GM12801 (cell line): ENCODE measurements around the gene MARK3.

ENCODE experiments used
- TF ChIP-seq, protein P1 (sequence below): IDR thresholded peaks from one replicate; pipeline ENCODE4 v1.5.1; 2011; ENCODE audit warnings: control low read depth; ENCODE audit not compliant: insufficient read length; ENCODE audit errors: extremely low read depth

The MARK3 gene

DNA sequence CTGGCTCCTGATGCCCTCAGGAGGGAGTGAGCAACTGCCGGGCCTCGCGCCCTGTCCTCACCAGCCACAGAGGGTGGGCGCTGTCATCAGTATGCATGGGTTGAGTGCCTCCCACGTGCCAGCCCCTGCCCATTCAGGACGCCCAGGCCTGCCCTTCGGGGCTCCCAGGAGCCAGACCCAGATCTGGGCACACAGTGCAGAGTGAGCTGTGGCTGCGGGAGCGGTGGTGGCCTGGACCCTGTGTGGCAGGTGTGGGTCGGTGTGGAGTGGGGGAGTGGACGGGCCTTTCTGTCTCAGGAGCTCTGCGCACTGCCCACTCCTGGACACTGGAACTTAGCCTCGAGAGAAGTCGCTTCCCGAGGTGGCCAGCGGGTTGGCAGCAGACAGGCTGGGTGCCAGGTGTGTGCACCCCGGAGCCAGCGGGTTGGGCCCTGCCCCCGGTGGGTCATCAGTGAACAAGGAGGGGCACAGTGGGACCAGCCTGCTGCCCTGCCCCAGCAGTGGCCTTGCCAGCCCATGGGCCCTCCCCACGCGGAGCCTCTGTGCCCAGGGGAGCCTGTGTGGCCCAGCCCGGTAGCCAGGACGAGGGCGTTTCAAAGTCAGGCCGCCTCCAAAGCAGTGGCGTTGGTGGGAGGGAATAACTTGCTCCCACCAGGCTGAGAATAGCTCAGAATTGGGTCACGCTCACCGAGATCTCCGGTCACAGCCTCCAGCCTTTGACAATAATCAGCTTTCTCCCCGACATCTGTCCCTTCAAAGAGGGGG is 153.3 kb downstream of the MARK3 start:
- TF ChIP-seq, protein P1, sequence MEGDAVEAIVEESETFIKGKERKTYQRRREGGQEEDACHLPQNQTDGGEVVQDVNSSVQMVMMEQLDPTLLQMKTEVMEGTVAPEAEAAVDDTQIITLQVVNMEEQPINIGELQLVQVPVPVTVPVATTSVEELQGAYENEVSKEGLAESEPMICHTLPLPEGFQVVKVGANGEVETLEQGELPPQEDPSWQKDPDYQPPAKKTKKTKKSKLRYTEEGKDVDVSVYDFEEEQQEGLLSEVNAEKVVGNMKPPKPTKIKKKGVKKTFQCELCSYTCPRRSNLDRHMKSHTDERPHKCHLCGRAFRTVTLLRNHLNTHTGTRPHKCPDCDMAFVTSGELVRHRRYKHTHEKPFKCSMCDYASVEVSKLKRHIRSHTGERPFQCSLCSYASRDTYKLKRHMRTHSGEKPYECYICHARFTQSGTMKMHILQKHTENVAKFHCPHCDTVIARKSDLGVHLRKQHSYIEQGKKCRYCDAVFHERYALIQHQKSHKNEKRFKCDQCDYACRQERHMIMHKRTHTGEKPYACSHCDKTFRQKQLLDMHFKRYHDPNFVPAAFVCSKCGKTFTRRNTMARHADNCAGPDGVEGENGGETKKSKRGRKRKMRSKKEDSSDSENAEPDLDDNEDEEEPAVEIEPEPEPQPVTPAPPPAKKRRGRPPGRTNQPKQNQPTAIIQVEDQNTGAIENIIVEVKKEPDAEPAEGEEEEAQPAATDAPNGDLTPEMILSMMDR, result no peak

DNA sequence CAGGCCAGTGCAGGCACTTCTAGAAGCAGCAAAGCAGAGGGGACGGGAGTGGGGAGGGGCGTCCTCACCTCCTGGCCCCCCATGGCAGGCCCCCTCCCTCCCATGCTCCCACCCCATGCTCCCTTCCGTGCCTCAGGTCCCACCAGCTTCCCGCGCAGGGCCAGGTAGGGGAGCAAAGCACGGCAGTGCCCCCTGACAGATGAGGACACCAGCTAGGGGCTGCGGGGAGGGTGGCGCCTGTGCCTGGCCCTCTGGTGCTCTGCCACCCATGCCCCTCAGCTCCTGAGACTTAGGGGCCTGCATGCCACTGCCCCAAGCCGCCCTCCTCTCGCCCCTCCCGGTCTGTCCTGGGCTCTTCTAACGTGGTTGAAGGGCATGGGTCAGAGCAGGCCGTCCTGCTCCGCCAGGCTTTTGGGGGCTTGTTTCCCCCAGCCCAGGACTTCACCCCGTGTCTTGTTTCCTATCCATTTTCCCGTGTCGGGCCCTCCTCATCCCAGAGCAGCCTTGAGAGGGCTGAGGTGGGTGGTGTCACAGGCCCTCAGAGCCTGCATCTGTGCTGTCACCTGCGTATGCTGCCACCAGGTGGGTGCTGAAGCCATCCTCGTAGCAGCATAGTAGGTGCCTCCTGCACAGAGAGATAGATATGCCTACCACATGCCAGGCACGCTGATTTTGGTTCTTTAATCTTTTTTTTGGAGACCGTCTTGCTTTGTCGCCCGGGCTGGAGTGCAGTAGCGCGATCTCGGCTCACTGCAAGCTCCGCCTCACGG is 154.0 kb downstream of the MARK3 start:
- TF ChIP-seq, protein P1, result no peak

DNA sequence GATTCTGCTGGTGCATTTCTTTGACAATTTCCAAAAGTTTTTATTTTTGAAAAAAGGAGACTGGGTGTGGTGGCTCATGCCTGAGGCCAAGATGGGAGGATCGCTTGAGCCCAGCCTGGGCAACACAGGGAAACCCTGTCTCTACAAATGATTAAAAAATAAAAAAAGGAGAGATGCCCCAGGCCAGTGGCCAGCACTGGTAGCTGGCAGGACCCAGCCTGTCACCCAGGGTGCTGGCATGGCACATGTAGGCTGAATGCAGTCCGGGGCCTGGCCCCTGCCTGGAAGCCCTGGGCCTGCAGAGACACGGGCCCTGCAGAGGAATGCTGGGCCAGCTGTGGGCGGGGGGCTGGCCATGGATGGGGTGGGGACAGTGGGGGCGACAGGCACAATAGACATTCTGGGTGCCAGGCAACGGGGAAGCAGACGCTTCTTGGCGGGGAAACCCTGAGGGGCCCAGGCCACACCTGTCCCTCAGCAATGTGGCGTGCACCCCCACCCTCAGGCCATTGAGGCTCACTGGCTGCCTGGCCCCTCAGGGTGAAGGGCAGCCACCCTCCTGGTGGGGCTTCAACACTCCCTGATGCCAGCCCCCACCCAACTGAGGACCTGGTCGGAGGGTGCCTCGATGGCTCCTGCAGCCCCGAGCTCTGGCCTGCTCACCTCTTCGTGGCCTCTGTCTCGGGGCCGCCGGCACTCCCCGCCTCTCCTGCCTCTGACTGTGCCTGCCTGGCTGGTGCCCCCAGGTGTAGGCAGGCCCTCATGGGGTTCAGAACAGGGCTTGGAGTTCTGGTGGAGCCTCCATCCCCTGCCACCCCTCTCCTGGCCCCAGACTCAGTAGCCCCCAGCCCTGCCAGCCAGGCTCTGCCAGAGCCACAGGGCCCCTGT is 155.8 kb downstream of the MARK3 start:
- TF ChIP-seq, protein P1, result no peak

DNA sequence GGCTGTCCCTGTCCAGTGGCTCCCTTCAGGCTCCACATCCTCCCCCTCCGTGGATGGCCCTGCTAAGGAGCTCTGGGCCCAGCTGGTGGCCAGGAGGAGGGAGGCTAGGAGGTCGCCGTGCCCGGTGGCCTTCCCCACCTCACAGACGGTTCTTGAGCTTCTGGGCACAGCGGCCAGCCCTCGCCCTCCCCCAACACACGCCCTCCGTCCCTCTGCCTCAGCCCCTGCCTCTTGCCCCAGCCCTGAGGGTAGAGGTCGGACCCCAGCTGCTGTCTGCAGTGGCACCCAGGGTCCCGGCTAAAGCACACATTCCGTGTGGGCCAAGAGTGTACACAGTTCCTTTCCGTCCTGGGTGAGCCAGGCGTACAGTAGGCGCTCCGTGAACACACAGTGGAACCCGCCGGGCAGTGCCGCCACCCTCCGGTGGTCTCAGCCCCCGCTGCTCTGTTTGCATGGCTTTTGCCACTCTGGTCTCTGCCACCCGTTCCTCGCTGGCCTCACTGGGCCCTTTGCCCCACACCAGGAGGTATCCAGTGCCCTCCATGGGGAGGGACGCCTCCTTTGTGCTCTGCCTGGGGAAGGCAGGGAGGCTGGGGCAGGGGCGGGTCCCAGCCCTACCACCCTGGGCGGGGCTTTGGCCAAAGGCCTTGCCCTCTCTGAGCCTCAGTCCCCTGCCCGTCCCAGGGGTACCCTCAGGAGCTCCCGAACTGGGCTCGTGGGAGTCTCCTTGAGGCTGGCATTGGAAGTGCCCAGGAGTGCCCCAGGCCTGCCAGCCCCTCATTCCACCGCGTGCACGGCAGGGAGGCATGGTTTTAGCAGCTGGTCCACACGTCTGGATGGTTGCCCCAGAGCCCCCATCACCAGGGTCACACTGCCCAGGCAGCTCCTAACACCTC is 156.7 kb downstream of the MARK3 start:
- TF ChIP-seq, protein P1, result no peak

DNA sequence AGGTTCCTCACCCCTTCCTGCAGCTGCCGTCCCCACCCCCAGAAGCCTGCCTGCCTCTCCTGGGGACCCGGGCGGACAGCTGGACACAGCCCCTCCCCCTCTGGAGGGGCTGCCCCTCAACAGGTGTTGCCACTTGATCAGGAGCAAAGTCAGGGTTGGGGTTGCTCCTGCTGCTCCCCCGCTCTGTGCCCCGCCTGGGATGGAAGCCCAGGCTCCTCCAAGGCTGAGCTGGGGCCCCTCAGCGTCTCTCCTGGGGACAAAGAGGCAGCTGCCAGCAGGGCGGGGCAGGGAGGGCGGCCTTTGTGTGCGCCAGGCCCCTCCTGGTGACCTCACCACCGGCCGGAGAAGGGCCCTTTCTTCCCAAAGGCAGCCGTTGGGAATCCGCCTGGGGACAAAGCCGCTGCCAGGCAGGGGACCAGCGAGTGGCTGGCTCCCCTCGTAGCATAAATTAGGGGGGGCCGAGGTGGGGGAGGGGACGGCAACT is 157.4 kb downstream of the MARK3 start:
- TF ChIP-seq, protein P1, result no peak

DNA sequence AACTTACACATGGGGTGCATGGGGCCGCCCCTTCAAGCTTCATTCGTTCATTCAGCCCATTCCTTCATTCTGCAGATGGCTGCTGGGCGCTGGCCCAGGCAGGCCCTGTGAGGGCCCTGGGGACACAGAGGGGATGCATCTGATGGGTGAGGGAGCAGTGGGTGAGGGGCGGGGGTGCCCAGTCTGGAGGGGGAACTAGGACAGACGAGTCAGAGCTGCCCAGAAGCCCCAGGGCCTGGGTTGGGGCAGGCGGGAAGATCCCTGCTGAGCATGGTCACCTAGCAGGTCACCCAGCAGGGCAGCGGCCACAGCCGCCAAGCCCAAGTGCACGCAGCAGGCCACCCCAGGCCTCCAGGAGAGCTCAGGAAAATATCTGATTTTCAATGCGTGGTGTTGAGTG is 157.9 kb downstream of the MARK3 start:
- TF ChIP-seq, protein P1, result no peak
